Stimulated activated naive B cell treated with anti-CD40 and anti-IgM and Interleukin-4, amounts not matched to agents 10 μg/mL and 1 μg/mL and 100 μg/mL, for 72 hours (primary cell): Measurements from ENCODE around the gene ACACA.

ENCODE experiments used
- ATAC-seq, 2 donors: fragments of 150-1000 bp; cut with Tn5 transposase; replicated peaks; 2 replicates each; pipeline ENCODE4 v1.10.0; 2021; ENCODE audit warnings: moderate library complexity in 1 of 2
- DNase-seq: peaks from one replicate; pipeline ENCODE4 v3.0.0; 2021
- H3K27ac Mint-ChIP-seq: one replicate; pipeline ENCODE4 v1.8.0; 2022; ENCODE audit warnings: mild to moderate bottlenecking, mixed read lengths
- H3K27me3 Mint-ChIP-seq, 2 donors: one replicate each; pipeline ENCODE4 v1.8.0; 2022; ENCODE audit warnings: mixed read lengths in 2 of 2
- H3K36me3 Mint-ChIP-seq, 2 donors: one replicate each; pipeline ENCODE4 v1.8.0; 2022; ENCODE audit warnings: mixed read lengths in 2 of 2, mild to moderate bottlenecking in 1 of 2
- H3K4me1 Mint-ChIP-seq, 2 donors: one replicate each; pipeline ENCODE4 v1.8.0; 2022; ENCODE audit warnings: mixed read lengths in 2 of 2, mild to moderate bottlenecking in 1 of 2
- H3K4me3 Mint-ChIP-seq, 2 donors: one replicate each; pipeline ENCODE4 v1.8.0; 2022; ENCODE audit warnings: mild to moderate bottlenecking in 2 of 2, mixed read lengths in 2 of 2, moderate library complexity in 1 of 2
- H3K9me3 Mint-ChIP-seq, 2 donors: one replicate each; pipeline ENCODE4 v1.8.0; 2022; ENCODE audit warnings: mixed read lengths in 2 of 2, mild to moderate bottlenecking in 1 of 2

The ACACA gene

DNA sequence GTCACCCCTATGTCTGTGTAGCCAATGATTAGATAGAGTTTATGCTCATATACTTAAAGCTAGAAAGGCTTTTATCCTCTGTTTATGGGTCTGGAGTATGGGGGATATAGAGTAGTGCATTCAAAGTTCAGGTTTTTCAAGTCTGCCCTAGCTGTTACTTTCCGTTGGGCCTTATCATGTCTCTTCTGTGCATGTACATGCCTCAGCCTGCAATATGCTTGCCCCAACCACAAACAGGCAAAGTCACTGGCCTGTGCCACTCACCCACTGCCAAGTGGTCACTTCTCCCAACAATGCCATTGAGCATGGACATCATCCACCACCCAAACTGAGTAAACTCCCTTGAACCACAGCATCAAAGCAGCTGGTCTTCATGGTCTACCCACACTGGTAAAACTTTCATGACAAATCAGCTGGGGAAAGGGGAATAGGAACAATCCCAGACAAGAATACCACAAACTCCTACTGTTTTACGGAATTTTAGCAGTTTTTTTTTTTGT is 101.2 kb downstream of the ACACA start:
- Mint-ChIP-seq H3K9me3 (no peaks in the 10 kb centered on the region), H3K27me3 (no peaks in the 10 kb centered on the region), H3K36me3 (peaks cover 17 to 21% of the 10 kb centered on the region in 2 donors), H3K4me3 (no peak overlapping the region), H3K4me1 (no peaks in the 10 kb centered on the region), H3K27ac (no peak overlapping the region)
- DNase-seq, result no peak
- ATAC-seq, result no peak

DNA sequence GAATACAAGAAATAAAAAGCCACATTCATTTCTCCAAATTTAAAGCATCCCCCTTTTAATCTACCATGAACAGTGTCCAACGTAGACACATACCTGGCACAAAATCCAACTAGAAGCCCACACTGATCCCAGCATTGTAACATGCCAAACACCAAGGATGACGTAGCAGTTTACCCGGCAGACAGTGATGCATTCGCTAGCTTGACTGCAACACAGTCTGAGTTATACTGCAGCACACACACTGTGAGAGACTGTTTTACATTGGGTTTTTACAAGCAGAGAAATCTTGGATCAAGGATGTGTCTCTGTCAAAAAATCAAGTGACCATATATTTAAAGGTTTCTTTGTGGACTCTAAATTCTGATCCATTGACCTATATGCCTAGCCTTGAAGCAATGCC is 105.3 kb downstream of the ACACA start:
- Mint-ChIP-seq H3K4me1 (peaks cover 0 to 4% of the 10 kb centered on the region in 2 donors), H3K9me3 (no peaks in the 10 kb centered on the region), H3K36me3 (peaks cover 11 to 17% of the 10 kb centered on the region in 2 donors), H3K27me3 (no peaks in the 10 kb centered on the region), H3K27ac (no peak overlapping the region), H3K4me3 (no peak overlapping the region)
- DNase-seq (no peak), ATAC-seq (no peak)

DNA sequence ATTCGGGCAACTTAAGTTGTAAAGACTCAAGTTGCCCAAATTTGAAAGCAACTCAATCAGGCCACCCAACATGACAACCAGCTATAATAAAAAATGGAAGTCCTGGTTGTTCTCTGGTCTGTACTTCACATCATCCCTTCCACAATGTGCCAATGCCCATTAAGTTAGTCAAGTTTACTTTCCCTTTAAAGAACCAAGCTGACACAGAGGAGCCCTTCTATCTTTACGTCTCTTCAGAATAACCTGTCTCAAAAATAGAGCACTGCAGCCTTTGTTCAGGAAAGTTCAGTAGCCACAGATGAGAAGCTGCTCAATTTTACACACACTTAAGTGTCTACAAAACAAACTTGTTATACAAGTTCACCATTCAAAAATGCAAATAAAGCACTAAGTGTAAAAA is 106.0 kb downstream of the ACACA start:
- Mint-ChIP-seq H3K27me3 (no peaks in the 10 kb centered on the region), H3K4me3 (no peak overlapping the region), H3K27ac (no peak overlapping the region), H3K9me3 (no peaks in the 10 kb centered on the region), H3K4me1 (peaks cover 0 to 4% of the 10 kb centered on the region in 2 donors), H3K36me3 (peaks cover 11 to 17% of the 10 kb centered on the region in 2 donors)
- no peak for ATAC-seq
- no peak for DNase-seq

DNA sequence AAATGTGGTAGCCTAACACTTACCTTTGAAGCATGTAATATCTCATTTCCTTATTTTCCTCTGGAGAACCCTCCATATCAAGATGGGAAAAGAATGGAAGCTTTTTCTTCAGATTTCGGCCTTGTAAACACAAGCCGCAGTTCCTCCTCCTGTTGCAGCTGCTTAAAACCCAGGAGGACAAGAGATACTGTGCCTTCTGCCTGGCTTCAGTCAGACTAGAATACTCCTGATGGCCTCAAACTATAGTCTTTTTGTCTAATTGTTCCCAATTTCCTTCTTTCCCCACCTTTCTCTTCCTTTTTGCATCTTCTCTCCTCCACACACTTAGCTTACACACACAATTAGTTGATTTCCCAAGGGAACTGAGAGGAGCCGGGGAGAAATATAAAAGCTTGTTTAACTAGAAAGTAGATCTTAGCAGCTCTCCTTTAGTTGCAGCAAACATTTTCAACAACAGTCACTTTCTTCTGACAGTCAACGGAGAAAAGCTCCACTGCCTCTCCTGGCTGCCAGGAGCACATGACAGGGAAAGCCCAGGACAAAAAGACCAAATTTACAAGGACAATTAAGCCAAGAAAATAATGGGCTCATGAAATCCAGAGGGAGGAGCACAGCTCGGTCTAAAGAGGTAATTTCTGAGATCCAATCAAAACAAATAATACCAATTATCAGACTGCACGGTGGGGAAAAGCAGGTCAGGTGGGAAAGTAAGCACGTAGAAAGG is 107.2 kb downstream of the ACACA start:
- ATAC-seq, result no peak
- Mint-ChIP-seq H3K9me3 (no peaks in the 10 kb centered on the region), H3K36me3 (peaks cover 13 to 17% of the 10 kb centered on the region in 2 donors), H3K4me3 (no peak overlapping the region), H3K4me1 (peaks cover 0 to 4% of the 10 kb centered on the region in 2 donors), H3K27ac (no peak overlapping the region), H3K27me3 (no peaks in the 10 kb centered on the region)
- no peak for DNase-seq

DNA sequence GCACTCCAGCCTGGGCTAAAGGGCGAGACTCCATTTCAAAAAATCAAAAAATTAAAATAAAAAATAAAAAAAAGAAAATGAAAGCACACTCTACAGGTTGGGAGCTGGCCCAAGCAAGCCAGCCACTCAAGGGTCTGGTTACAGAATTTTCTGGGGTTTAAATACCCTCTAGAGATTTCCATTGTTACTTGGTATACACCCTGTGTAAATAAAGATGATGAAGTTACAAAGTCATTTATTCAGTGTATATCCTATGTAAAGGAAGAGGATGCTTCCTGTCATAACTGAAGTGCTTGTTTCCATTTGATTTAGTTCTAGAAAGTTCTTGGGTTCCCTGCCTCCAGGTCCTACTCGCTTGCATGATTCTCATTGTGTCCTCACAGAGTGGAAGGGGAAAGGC is 110.7 kb downstream of the ACACA start:
- Mint-ChIP-seq H3K36me3 (peaks cover 12 to 17% of the 10 kb centered on the region in 2 donors), H3K4me1 (peaks cover 4 to 18% of the 10 kb centered on the region in 2 donors), H3K27ac (no peak overlapping the region), H3K4me3 (no peak overlapping the region), H3K9me3 (no peaks in the 10 kb centered on the region), H3K27me3 (no peaks in the 10 kb centered on the region)
- ATAC-seq (no peak), DNase-seq (no peak)

DNA sequence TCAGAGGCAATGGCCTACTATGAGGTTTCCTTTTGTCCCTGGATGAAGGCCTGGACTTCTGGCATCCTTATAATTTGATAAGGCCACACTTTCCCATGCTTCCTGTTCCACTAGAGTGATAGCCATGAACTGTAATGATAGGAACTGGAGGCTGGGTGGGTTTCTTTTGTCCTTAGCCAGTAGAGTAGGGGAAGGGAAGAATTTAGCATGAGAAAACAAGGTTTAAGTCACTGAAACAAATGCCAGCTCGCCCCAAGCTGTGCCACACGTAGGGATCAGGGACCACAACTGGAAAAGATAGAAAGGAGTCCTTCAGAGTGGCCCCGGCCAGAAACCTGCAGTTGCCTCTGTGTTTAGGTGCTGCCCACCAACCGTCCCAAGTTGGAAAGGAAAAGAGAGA is 111.7 kb downstream of the ACACA start:
- no peaks in the 10 kb centered on the region for H3K9me3 Mint-ChIP-seq
- H3K4me1 Mint-ChIP-seq, result peaks cover 6 to 26% of the 10 kb centered on the region in 2 donors
- DNase-seq (no peak), ATAC-seq (no peak)
- H3K27me3 Mint-ChIP-seq, result no peaks in the 10 kb centered on the region
- H3K27ac Mint-ChIP-seq, result no peak overlapping the region
- H3K4me3 Mint-ChIP-seq, result no peak overlapping the region
- H3K36me3 Mint-ChIP-seq, result peaks cover 12 to 17% of the 10 kb centered on the region in 2 donors

DNA sequence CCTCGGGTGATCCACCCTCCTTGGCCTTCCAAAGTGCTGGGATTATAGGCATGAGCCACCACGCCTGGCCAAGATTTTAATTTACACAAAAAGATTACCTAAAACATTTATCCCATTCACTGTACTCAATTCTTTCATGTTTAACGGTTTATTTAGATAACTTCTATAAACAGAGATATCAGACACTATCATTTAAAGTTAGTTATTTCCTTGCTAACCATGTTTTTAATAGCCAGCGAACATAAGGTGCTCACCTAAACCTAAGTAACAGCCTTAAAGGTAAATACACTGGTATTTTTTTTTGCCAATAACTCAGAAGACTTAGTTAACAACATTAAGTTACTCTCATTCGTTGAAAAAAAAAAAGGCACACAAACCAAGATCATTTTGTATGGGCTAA is 112.9 kb downstream of the ACACA start:
- DNase-seq (no peak), ATAC-seq (no peak)
- no peak overlapping the region for H3K4me3 Mint-ChIP-seq
- no peak overlapping the region for H3K27ac Mint-ChIP-seq
- no peaks in the 10 kb centered on the region for H3K27me3 Mint-ChIP-seq
- H3K4me1 Mint-ChIP-seq, result peaks cover 7 to 33% of the 10 kb centered on the region in 2 donors
- H3K9me3 Mint-ChIP-seq, result no peaks in the 10 kb centered on the region
- peaks cover 17 to 20% of the 10 kb centered on the region in 2 donors for H3K36me3 Mint-ChIP-seq

DNA sequence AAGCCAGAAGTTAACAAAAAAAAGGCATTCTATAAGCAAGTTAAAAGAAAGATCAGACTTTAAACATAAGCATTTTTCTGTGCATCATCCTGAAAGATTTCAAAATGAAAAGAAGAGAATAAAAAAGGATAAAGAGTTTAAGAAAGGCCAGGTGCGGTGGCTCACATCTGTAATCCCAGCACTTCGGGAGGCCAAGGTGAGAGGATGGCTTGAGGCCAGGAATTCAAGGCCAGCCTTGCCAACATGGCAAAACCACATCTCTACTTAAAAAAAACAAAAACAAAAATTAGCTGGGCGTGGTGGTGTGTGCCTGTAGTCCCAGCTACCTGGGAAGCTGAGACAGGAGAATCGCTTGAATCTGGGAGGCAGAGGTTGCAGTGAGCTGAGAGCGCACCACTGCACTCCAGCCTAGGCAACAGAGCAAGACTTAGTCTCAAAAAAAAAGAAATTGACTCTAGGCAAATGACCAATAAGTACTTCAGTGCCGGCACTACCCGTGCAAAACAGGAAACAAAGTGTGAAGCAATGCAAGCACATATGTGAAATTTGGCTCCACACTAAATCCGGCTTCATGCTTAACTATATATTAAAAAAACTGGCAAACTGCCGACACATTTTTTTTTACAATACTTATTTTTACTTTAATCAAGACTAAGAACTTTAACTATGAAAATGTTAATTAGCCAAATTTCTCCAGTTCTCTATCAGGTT is 114.1 kb downstream of the ACACA start:
- Mint-ChIP-seq H3K27me3 (no peaks in the 10 kb centered on the region), H3K36me3 (peaks cover 14 to 23% of the 10 kb centered on the region in 2 donors), H3K4me3 (no peak overlapping the region), H3K4me1 (peaks cover 7 to 33% of the 10 kb centered on the region in 2 donors), H3K9me3 (no peaks in the 10 kb centered on the region), H3K27ac (no peak overlapping the region)
- DNase-seq (no peak), ATAC-seq (no peak)

DNA sequence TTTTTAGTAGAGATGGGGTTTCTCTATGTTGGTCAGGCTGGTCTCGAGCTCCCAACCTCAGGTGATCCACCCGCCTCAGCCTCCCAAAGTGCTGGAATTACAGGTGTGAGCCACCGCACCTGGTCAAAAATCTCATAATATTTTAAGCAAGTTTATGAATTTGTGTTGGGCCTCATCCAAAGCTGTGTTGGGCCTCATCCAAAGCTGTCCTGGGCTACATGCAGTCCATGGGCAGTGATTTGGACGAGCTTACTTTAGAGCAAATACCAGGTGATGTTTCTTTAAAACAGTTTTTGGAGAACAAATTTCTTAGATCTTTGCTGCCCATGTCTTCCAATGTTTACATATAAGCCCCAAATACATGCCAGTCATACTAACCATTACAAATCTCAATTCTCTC is 115.3 kb downstream of the ACACA start:
- H3K36me3 Mint-ChIP-seq, result peaks cover 14 to 32% of the 10 kb centered on the region in 2 donors
- H3K4me3 Mint-ChIP-seq, result no peak overlapping the region
- ATAC-seq, result no peak
- no peaks in the 10 kb centered on the region for H3K27me3 Mint-ChIP-seq
- H3K27ac Mint-ChIP-seq, result no peak overlapping the region
- peaks cover 7 to 33% of the 10 kb centered on the region in 2 donors for H3K4me1 Mint-ChIP-seq
- DNase-seq, result no peak
- no peaks in the 10 kb centered on the region for H3K9me3 Mint-ChIP-seq

DNA sequence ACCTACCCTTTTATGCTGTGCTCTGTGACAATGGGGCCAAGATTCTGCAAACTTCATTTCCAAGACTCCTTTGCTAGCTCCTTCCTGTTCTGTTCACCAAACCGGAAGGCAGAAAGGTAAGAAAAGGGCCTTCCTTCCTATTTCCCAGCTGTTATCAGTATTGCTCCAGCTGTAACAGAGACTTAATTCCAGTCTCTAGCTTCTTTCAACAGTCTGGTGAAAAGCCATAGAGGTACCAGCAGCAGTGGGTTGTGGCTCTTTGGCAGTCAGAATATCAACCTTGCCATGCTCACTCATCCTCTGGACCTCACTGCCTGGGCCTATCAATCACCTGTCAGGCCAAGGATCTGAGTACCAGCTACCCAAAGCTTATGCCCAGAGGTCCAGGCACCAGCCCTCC is 120.2 kb downstream of the ACACA start:
- peaks cover 7 to 15% of the 10 kb centered on the region in 2 donors for H3K4me1 Mint-ChIP-seq
- H3K27me3 Mint-ChIP-seq, result no peaks in the 10 kb centered on the region
- no peaks in the 10 kb centered on the region for H3K9me3 Mint-ChIP-seq
- no peak for DNase-seq
- peaks cover 18 to 49% of the 10 kb centered on the region in 2 donors for H3K36me3 Mint-ChIP-seq
- no peak overlapping the region for H3K27ac Mint-ChIP-seq
- ATAC-seq, result no peak
- H3K4me3 Mint-ChIP-seq, result no peak overlapping the region

DNA sequence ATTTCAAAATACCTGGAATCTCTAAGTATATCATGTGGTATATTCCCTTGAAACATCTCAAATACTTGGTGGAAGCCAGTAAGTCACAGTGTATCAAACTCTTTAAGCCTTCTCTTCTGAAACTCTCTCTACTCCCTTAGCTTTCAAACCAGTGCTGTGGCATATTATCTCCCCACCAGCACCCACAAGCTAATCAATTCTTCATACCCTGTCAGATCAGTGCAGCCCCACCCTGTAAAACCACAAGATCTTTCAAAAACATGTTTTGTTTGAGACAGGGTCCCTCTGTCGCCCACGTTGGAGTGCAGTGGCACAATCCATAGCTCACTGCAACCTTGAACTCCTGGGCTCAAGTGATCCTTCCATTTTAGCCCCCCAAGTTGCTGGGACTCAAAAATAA is 122.4 kb downstream of the ACACA start:
- H3K4me3 Mint-ChIP-seq, result no peak overlapping the region
- H3K9me3 Mint-ChIP-seq, result no peaks in the 10 kb centered on the region
- DNase-seq (no peak), ATAC-seq (no peak)
- no peaks in the 10 kb centered on the region for H3K27me3 Mint-ChIP-seq
- H3K36me3 Mint-ChIP-seq, result peaks cover 13 to 55% of the 10 kb centered on the region in 2 donors
- no peaks in the 10 kb centered on the region for H3K4me1 Mint-ChIP-seq
- H3K27ac Mint-ChIP-seq, result no peak overlapping the region

DNA sequence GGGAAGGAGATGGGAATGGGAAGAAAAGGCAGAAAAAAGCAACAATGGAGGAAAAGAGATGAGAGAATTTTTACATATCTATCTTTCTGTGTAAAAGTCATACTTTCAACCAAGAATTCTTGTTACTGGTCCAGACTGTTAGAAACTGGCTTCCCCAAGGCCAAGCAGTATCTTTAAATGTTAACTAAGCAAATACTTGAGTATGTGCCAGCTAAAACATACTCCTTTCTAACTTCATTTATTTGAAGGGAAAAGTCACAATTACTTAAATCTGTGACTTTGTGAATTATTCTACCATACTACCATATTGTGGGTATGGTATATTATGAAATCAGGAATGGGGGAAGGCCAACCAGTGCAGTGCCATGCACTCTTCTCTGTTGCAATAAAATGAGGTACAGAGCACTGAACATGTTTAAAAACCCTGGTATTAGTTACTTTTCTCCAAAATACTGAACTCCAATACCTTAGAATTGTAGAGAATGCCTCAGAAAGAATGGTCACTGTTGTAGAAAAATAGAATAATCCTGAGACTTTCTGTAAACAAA is 123.1 kb downstream of the ACACA start:
- H3K27ac Mint-ChIP-seq, result no peak overlapping the region
- no peak for ATAC-seq

DNA sequence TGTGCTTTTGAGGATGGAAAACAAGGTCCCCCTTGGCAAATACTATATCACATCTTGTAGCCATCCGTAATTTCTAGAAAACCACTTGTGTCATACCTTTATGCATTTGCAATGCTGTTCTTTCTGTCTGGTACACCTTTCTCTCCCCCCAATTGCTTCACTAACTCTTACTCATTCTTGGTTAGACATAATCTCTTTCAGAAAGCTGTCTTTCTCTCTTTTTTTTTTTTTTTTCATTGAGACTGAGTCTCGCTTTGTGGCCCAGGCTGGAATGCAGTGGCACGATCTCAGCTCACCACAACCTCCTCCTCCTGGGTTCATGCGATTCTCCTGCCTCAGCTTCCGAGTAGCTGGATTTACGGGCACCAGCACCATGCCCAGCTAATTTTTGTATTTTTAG is 125.8 kb downstream of the ACACA start:
- Mint-ChIP-seq H3K4me3 (no peak overlapping the region), H3K4me1 (no peaks in the 10 kb centered on the region), H3K36me3 (peaks cover 27 to 53% of the 10 kb centered on the region in 2 donors), H3K9me3 (no peaks in the 10 kb centered on the region), H3K27ac (no peak overlapping the region), H3K27me3 (no peaks in the 10 kb centered on the region)
- no peak for ATAC-seq
- DNase-seq, result no peak

More for the DNA sequence above, 123.1 kb downstream of the ACACA start:
- Mint-ChIP-seq H3K9me3 (no peaks in the 10 kb centered on the region), H3K4me3 (no peak overlapping the region), H3K36me3 (peaks cover 13 to 53% of the 10 kb centered on the region in 2 donors), H3K27me3 (no peaks in the 10 kb centered on the region), H3K4me1 (no peaks in the 10 kb centered on the region)
- DNase-seq, result no peak

DNA sequence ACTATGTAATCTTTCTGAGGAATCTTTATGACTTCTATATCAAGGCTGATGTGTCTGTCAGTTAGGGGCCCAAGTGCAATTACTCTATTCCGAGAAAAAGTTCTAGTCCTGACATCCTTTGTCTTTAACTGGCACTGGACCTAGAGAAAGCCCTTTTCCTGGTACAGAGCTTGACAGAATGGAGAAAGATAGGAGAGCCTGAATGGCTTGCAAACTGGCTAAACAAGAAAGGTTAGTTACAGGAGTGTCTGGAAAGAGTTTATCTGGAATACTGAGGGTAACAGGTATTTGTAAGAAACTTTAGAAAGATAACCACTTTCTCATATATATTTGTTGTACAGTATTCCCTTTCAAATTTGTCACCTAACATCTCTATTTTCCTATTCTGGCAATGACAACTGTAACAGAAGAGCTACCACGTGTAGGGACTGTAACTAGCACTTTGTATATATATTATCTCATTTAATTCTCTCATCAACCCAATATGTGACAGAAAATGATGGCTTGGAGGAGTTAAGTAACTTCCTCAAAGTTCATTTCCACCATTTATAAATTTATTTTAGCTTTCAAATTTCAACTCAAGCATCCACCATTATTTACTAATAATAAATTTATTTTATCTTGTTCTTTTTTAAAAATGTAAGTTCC is 128.3 kb downstream of the ACACA start:
- Mint-ChIP-seq H3K27ac (no peak overlapping the region), H3K4me3 (no peak overlapping the region), H3K27me3 (no peaks in the 10 kb centered on the region), H3K4me1 (peaks cover 0 to 8% of the 10 kb centered on the region in 2 donors), H3K36me3 (peaks cover 39 to 58% of the 10 kb centered on the region in 2 donors), H3K9me3 (no peaks in the 10 kb centered on the region)
- DNase-seq, result no peak
- ATAC-seq, result no peak
